ENCODE measurements around the gene SLC34A1.
"Not testable (repeated sequence)": the region's sequence is repeated elsewhere in the genome, so short reads cannot be mapped to it uniquely, and the experiment has no call there.

SLC34A1 gene

GRCh38 chr5:177410575-177410974 is 26.3 kb downstream of the SLC34A1 start:
- no peak for DNase-seq
- TF ChIP-seq POLR2A (IDR thresholded peaks at IDR 0.05; ENCODE audit: low read length) (no peak), GATA1 (IDR thresholded peaks at IDR 0.05; ENCODE audit: low read depth, low read length) (no peak)

GRCh38 chr5:177412603-177413233 is 28.5 kb downstream of the SLC34A1 start:
- no peak for TF ChIP-seq GATA1 (IDR thresholded peaks at IDR 0.05; ENCODE audit: low read depth, low read length)
- peak in 1 of 2 experiments; percentile 32 for DNase-seq

GRCh38 chr5:177414481-177414880 is 30.2 kb downstream of the SLC34A1 start:
- no peak for TF ChIP-seq GATA1 (IDR thresholded peaks at IDR 0.05; ENCODE audit: low read depth, low read length)
- TF ChIP-seq POLR2A (IDR thresholded peaks at IDR 0.05; ENCODE audit: low read length), result no peak
- no peak for DNase-seq

GRCh38 chr5:177417081-177417480 is 32.8 kb downstream of the SLC34A1 start:
- not testable (repeated sequence) for DNase-seq

GRCh38 chr5:177419046-177419445 is 34.8 kb downstream of the SLC34A1 start:
- TF ChIP-seq GATA1 (IDR thresholded peaks at IDR 0.05; ENCODE audit: low read depth, low read length), result no peak
- no peak for TF ChIP-seq POLR2A (IDR thresholded peaks at IDR 0.05; ENCODE audit: low read length)
- DNase-seq, result no peak

- not testable (repeated sequence) for DNase-seq
These were observed 36.2 kb downstream of the SLC34A1 start for GRCh38 chr5:177420472-177420871.

- TF ChIP-seq POLR2A (IDR thresholded peaks at IDR 0.05; ENCODE audit: low read length), result no peak
- TF ChIP-seq GATA1 (IDR thresholded peaks at IDR 0.05; ENCODE audit: low read depth, low read length), result no peak
These were observed 37.0 kb downstream of the SLC34A1 start for GRCh38 chr5:177421062-177421798.

GRCh38 chr5:177423671-177424070 is 39.4 kb downstream of the SLC34A1 start:
- TF ChIP-seq POLR2A (IDR thresholded peaks at IDR 0.05; ENCODE audit: low read length), result no peak
- TF ChIP-seq GATA1 (IDR thresholded peaks at IDR 0.05; ENCODE audit: low read depth, low read length), result no peak
- no peak for DNase-seq

More at GRCh38 chr5:177421062-177421798, 37.0 kb downstream of the SLC34A1 start:
- DNase-seq, result no peak

- no peak for DNase-seq
- TF ChIP-seq POLR2A (IDR thresholded peaks at IDR 0.05; ENCODE audit: low read length), result no peak
- TF ChIP-seq GATA1 (IDR thresholded peaks at IDR 0.05; ENCODE audit: low read depth, low read length), result no peak
These were observed 41.1 kb downstream of the SLC34A1 start for GRCh38 chr5:177425196-177425800.

GRCh38 chr5:177425801-177426565 is 41.7 kb downstream of the SLC34A1 start:
- TF ChIP-seq GATA1 (IDR thresholded peaks at IDR 0.05; ENCODE audit: low read depth, low read length), result no peak
- peak; percentile 84 for TF ChIP-seq POLR2A (IDR thresholded peaks at IDR 0.05; ENCODE audit: low read length)

GRCh38 chr5:177426566-177427210 is 42.5 kb downstream of the SLC34A1 start, which contains the start of gene GRK6:
Gene GRK6 (plus strand): TSS chr5:177426676. CDS start chr5:177426846, 170 bp downstream.
- no peak for TF ChIP-seq GATA1 (IDR thresholded peaks at IDR 0.05; ENCODE audit: low read depth, low read length)
- TF ChIP-seq POLR2A (IDR thresholded peaks at IDR 0.05; ENCODE audit: low read length), result no peak
- DNase-seq, result peak; percentile 72 to 79

More at GRCh38 chr5:177425801-177426565, 41.7 kb downstream of the SLC34A1 start:
- DNase-seq, result peak; percentile 100

GRCh38 chr5:177427211-177427822 is 43.1 kb downstream of the SLC34A1 start:
- TF ChIP-seq GATA1 (IDR thresholded peaks at IDR 0.05; ENCODE audit: low read depth, low read length), result no peak
- TF ChIP-seq POLR2A (IDR thresholded peaks at IDR 0.05; ENCODE audit: low read length), result peak; percentile 51
- peak; percentile 82 to 85 for DNase-seq

GRCh38 chr5:177427919-177428573 is 43.8 kb downstream of the SLC34A1 start:
- peak; percentile 90 to 91 for DNase-seq
- TF ChIP-seq POLR2A (IDR thresholded peaks at IDR 0.05; ENCODE audit: low read length) (peak; percentile 64), GATA1 (IDR thresholded peaks at IDR 0.05; ENCODE audit: low read depth, low read length) (no peak)
